Gastroesophageal sphincter (tissue), 3 donors: ENCODE results near the gene TUBGCP3.

Source experiments
- POLR2A ChIP-seq, 2 donors: fragments of 450-650 bp; IDR thresholded peaks; one replicate each; pipeline ENCODE4 v1.6.1; 2017; ENCODE audit warnings: antibody characterized with exemption in 2 of 2, mild to moderate bottlenecking in 2 of 2, moderate library complexity in 1 of 2
- POLR2AphosphoS5 ChIP-seq: sonication (generic); formaldehyde crosslinking; IDR thresholded peaks from one replicate; pipeline ENCODE4 v1.6.1; 2017; ENCODE audit warnings: antibody characterized with exemption
- TF ChIP-seq, protein P1 (sequence below), 4 experiments: fragments of 200-600 bp in 2 of 4; fragments of 450-650 bp in 2 of 4; sonication (generic) in 1 of 4; IDR thresholded peaks; one replicate each; pipeline ENCODE4 v1.5.1; 2017 to 2019; ENCODE audit warnings: antibody characterized with exemption in 4 of 4, mild to moderate bottlenecking in 2 of 4, moderate library complexity in 2 of 4

DNA sequence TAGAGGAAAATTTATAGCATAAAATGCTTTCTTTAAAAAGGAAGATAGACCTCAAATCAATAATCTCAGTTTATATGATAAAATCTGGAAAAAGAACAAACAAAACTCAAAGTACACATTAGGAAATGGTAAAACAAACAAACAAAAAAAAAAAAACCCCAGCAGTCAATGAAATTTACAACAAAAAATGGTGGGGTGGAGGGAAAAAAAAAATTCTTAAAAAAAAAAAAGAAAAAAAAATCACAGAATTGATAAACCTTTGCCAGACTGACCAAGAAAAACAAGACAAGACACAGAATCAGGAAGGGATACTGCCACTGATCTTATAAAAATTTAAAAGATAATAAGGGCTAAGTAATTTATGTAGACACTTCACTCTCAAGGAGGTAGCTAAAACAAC lies 11.2 kb downstream of the TUBGCP3 start:
- TF ChIP-seq, protein P1, sequence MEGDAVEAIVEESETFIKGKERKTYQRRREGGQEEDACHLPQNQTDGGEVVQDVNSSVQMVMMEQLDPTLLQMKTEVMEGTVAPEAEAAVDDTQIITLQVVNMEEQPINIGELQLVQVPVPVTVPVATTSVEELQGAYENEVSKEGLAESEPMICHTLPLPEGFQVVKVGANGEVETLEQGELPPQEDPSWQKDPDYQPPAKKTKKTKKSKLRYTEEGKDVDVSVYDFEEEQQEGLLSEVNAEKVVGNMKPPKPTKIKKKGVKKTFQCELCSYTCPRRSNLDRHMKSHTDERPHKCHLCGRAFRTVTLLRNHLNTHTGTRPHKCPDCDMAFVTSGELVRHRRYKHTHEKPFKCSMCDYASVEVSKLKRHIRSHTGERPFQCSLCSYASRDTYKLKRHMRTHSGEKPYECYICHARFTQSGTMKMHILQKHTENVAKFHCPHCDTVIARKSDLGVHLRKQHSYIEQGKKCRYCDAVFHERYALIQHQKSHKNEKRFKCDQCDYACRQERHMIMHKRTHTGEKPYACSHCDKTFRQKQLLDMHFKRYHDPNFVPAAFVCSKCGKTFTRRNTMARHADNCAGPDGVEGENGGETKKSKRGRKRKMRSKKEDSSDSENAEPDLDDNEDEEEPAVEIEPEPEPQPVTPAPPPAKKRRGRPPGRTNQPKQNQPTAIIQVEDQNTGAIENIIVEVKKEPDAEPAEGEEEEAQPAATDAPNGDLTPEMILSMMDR (IDR thresholded peaks at IDR 0.05): no peak
- TF ChIP-seq POLR2A (IDR thresholded peaks at IDR 0.05) (no peak), POLR2AphosphoS5 (no peak)
